Left renal pelvis (tissue), 4 donors: ENCODE results near the gene SP7. TPM values are rescaled to one million over a fixed set of nuclear protein-coding genes. Genes with fewer than 3 reads are reported as not detected.

Source experiments
- DNase-seq, 4 donors: peaks; one replicate each; pipeline ENCODE4 v3.0.0-alpha.2; 2013; ENCODE audit warnings: low read depth in 4 of 4, low spot score in 3 of 4
- polyA plus RNA-seq, 4 donors: library from polyadenylated mRNA; unstranded; fragments of 120-200 nt; gene quantifications; one replicate each; pipeline ENCODE4 v1.2.1, GENCODE V29; 2013; ENCODE audit not compliant: insufficient read length in 4 of 4

SP7 gene
- polyA plus RNA-seq, 4 donors, result 0.17 to 0.27 (median 0.24) TPM

GRCh38 chr12:53279283-53279869, 56.8 kb downstream of the SP7 start:
- no peak for DNase-seq

GRCh38 chr12:53277981-53278380, 58.2 kb downstream of the SP7 start:
- no peak for DNase-seq

Other genes with a start within 250 kb of the SP7 start
- gene IGFBP6, start 238.7 kb downstream of the SP7 start, polyA plus RNA-seq, result 100 to 1,000 TPM in 1 of 4 donors, 10 to 100 TPM in 3; 14.0 to 241 (median 19.8) TPM
- gene SOAT2, start 232.9 kb downstream of the SP7 start, polyA plus RNA-seq, result 1 to 10 TPM in 2 of 4 donors, under 1 TPM in 2; 0.72 to 1.3 (median 1.1) TPM
- 10 to 100 TPM; 53.2 to 76.4 (median 67.8) TPM for gene ZNF740, start 155.6 kb downstream of the SP7 start, polyA plus RNA-seq
- 100 to 1,000 TPM in 1 of 4 donors, 10 to 100 TPM in 3; 32.9 to 117 (median 70.5) TPM for gene CSAD, start 155.4 kb downstream of the SP7 start, polyA plus RNA-seq
- gene ITGB7, start 129.1 kb downstream of the SP7 start, polyA plus RNA-seq, result 1 to 10 TPM in 2 of 4 donors, under 1 TPM in 2; 0.86 to 2.4 (median 1.1) TPM
- 10 to 100 TPM; 32.3 to 73.8 (median 38.9) TPM for gene RARG, start 104.1 kb downstream of the SP7 start, polyA plus RNA-seq
- gene ESPL1, start 68.1 kb downstream of the SP7 start, polyA plus RNA-seq, result 10 to 100 TPM in 2 of 4 donors, 1 to 10 TPM in 2; 8.1 to 14.3 (median 9.2) TPM
- 100 to 1,000 TPM; 546 to 729 (median 657) TPM for gene PFDN5, start 40.8 kb downstream of the SP7 start, polyA plus RNA-seq
- 10 to 100 TPM; 37.7 to 56.1 (median 48.6) TPM for gene MYG1, start 36.7 kb downstream of the SP7 start, polyA plus RNA-seq
- gene AAAS, start 14.7 kb downstream of the SP7 start, polyA plus RNA-seq, result 10 to 100 TPM; 60.7 to 89.4 (median 76.2) TPM
- 10 to 100 TPM; 76.7 to 82.3 (median 79.3) TPM for gene SP1, start 43.8 kb upstream of the SP7 start, polyA plus RNA-seq
- gene AMHR2, start 87.5 kb upstream of the SP7 start, polyA plus RNA-seq, result under 1 TPM; 0.16 to 0.63 (median 0.53) TPM
- 100 to 1,000 TPM in 3 of 4 donors, 10 to 100 TPM in 1; 67.9 to 183 (median 175) TPM for gene PRR13, start 105.4 kb upstream of the SP7 start, polyA plus RNA-seq
- gene PCBP2, start 115.7 kb upstream of the SP7 start, polyA plus RNA-seq, result 1,000 to 10,000 TPM in 3 of 4 donors, 100 to 1,000 TPM in 1; 796 to 1,179 (median 1,079) TPM
- gene MAP3K12, start 163.1 kb upstream of the SP7 start, polyA plus RNA-seq, result 10 to 100 TPM; 21.6 to 36.9 (median 29.9) TPM
- 10 to 100 TPM; 37.4 to 59.6 (median 43.5) TPM for gene TARBP2, start 164.9 kb upstream of the SP7 start, polyA plus RNA-seq
- 1 to 10 TPM in 2 of 4 donors, not detected in 2; 1.0 to 1.2 TPM for gene NPFF, start 171.1 kb upstream of the SP7 start, polyA plus RNA-seq